ENCODE data around the gene C19orf33. TPM values are rescaled to one million over a fixed set of nuclear protein-coding genes. Genes with fewer than 3 reads are reported as not detected.

C19orf33 gene
- total and polyA plus RNA-seq, 9 of the 15 experiments (the other 6 are each of a cell fraction or from before 2014, with no cell fraction given): 3.2 TPM; not detected in 8

GRCh38 chr19:38321646-38322196 lies 17.7 kb downstream of the C19orf33 start:
- POLR2A ChIA-PET: interaction anchor here (1.1 kb wide), 1 partner anchor 53 kb away, joined by 4 read pairs; the partner anchor contains the start of gene PSMD8
- Histone ChIP-seq H3K9me3 (replicated peaks; ENCODE audit: control insufficient read depth, insufficient read depth, low read depth, low read length) (no peaks in the 10 kb centered on the region), H3K9me1 (ENCODE audit: control insufficient read depth, insufficient read depth, low read length) (no peaks in the 10 kb centered on the region), H3K79me2 (ENCODE audit: control insufficient read depth, insufficient read depth, low read length) (no peaks in the 10 kb centered on the region; the same call in 2 of the 3 replicates), H4K20me1 (replicated peaks; ENCODE audit: control insufficient read depth, insufficient read depth, low read length) (no peaks in the 10 kb centered on the region), H3K4me1 (replicated peaks in 1 of 2; ENCODE audit: control insufficient read depth in 2 of 2, insufficient read depth in 2 of 2, low read length in 2 of 2) (peaks cover 39 to 46% of the 10 kb centered on the region in 2 experiments), H2AFZ (ENCODE audit: low read depth, low read length) (peak overlapping the region; percentile 81), H3K4me2 (ENCODE audit: insufficient read depth, low read length) (no peak overlapping the region; the same call in 1 of the 2 replicates), H3K4me3 (no peak overlapping the region), H3K27ac (ENCODE audit: extremely low read depth, low read depth, low read length) (peak overlapping the region; percentile 24; the same call in 1 of the 3 replicates), H3K36me3 (ENCODE audit: control insufficient read depth, insufficient read depth, low read length) (no peaks in the 10 kb centered on the region), H3K9ac (ENCODE audit: insufficient read depth in 1 of 2, low read depth in 2 of 2, low read length in 2 of 2) (peak overlapping the region in 1 of 2 experiments; percentile 74; a peak in 2 of 4 replicates), H3K27me3 (ENCODE audit: control insufficient read depth in 2 of 2, insufficient read depth in 2 of 2, low read length in 2 of 2) (no peaks in the 10 kb centered on the region)
- in situ Hi-C loops (cut with MboI) (no loop called here), intact Hi-C loops (cut with micrococcal nuclease) (no loop called here)
- DNase-seq (ENCODE audit: extremely low read depth in 1 of 4, low spot score in 3 of 4) (peak in 1 of 4 experiments; percentile 38), FAIRE-seq (no peak), ATAC-seq (no peak)
- CTCF ChIA-PET (ENCODE audit: low intra/inter-chr PET ratio): no interaction called here
- no TSS peak for BruUV-seq (replicated peaks)
- WGBS (ENCODE audit: insufficient coverage, low coverage, missing lambda C conversion rate): 47% methylated on average over 11 of the region's 11 CpGs
- TF ChIP-seq BHLHE40 (IDR thresholded peaks at IDR 0.05; ENCODE audit: low read length) (0 out of 2 replicates have a peak, but pooled peaks have one; percentile 17), SMAD4 (CRISPR knock-in tag; conservative IDR thresholded peaks at IDR 0.05) (0 out of 2 replicates have a peak, but pooled peaks have one; percentile 46), HDAC2 (IDR thresholded peaks at IDR 0.05) (peak; percentile 70; the same call in 1 of the 2 replicates), HNRNPL (IDR thresholded peaks at IDR 0.05; ENCODE audit: low read depth, low read length) (no peak), RBM25 (IDR thresholded peaks at IDR 0.05; ENCODE audit: low read depth, low read length, severe bottlenecking) (peak; percentile 72), CBX3 (IDR thresholded peaks at IDR 0.05; ENCODE audit: borderline replicate concordance in 1 of 2, low read length in 2 of 2) (peak in 1 of 2 experiments; percentile 24; a peak in 1 of 3 replicates), CBFA2T3 (IDR thresholded peaks at IDR 0.05) (no peak), TBP (optimal IDR thresholded peaks at IDR 0.05; ENCODE audit: low read depth, low read length) (no peak), POLR2A (conservative IDR thresholded peaks at IDR 0.05) (no peak), ZNF134 (CRISPR knock-in tag; conservative IDR thresholded peaks at IDR 0.05) (peak; percentile 72), FOXM1 (IDR thresholded peaks at IDR 0.05; ENCODE audit: low read depth) (no peak), FOXM1 (CRISPR knock-in tag; IDR thresholded peaks at IDR 0.05; ENCODE audit: low read depth) (no peak), MEF2A (IDR thresholded peaks at IDR 0.05; ENCODE audit: control insufficient read depth, low read depth, low read length) (no peak), KDM1A (IDR thresholded peaks at IDR 0.05) (peak; percentile 33 to 70), PTRF (tag; IDR thresholded peaks at IDR 0.05) (no peak), ATF4 (CRISPR knock-in tag; IDR thresholded peaks at IDR 0.05) (no peak), RCOR1 (IDR thresholded peaks at IDR 0.05; ENCODE audit: borderline replicate concordance in 1 of 2, low read depth in 2 of 2, low read length in 2 of 2) (peak in 1 of 2 experiments; percentile 9; a peak in 1 of 4 replicates), MEIS2 (IDR thresholded peaks at IDR 0.05; ENCODE audit: partially characterized antibody) (peak; percentile 25), FOXO4 (CRISPR knock-in tag; IDR thresholded peaks at IDR 0.05) (no peak)

Measured in K562 (cell line).